HG03097 (cell line): ENCODE measurements around the gene CDADC1.

Experiments
- ATAC-seq: cut with Tn5 transposase; IDR thresholded peaks from one replicate; pipeline ENCODE4 v1.9.1; 2021; ENCODE audit not compliant: unreplicated experiment, low FRiP score

The CDADC1 gene

GRCh38 chr13:49235856-49236431, 11.8 kb upstream of the CDADC1 start:
- ATAC-seq, result no peak

GRCh38 chr13:49238621-49239020, 9.1 kb upstream of the CDADC1 start:
- no peak for ATAC-seq

GRCh38 chr13:49240017-49240416, 7.7 kb upstream of the CDADC1 start:
- no peak for ATAC-seq

GRCh38 chr13:49241296-49241695, 6.4 kb upstream of the CDADC1 start:
- no peak for ATAC-seq

- no peak for ATAC-seq
Measured at GRCh38 chr13:49245101-49245500, 2.6 kb upstream of the CDADC1 start.

- no peak for ATAC-seq
Measured at GRCh38 chr13:49246850-49247642, 679 bp upstream of the CDADC1 start.

- no peak for ATAC-seq
Measured at GRCh38 chr13:49248622-49249002, 887 bp downstream of the CDADC1 start.

GRCh38 chr13:49251326-49251725, 3.6 kb downstream of the CDADC1 start:
- ATAC-seq, result no peak

- no peak for ATAC-seq
Measured at GRCh38 chr13:49253310-49253709, 5.6 kb downstream of the CDADC1 start.

GRCh38 chr13:49254007-49254406, 6.3 kb downstream of the CDADC1 start:
- no peak for ATAC-seq

GRCh38 chr13:49256841-49257240, 9.1 kb downstream of the CDADC1 start:
- no peak for ATAC-seq

- no peak for ATAC-seq
Measured at GRCh38 chr13:49258089-49258796, 10.5 kb downstream of the CDADC1 start.

- no peak for ATAC-seq
Measured at GRCh38 chr13:49259586-49259985, 11.9 kb downstream of the CDADC1 start.

GRCh38 chr13:49262634-49263033, 14.9 kb downstream of the CDADC1 start:
- no peak for ATAC-seq

GRCh38 chr13:49265822-49266221, 18.1 kb downstream of the CDADC1 start:
- no peak for ATAC-seq

GRCh38 chr13:49271264-49271663, 23.5 kb downstream of the CDADC1 start:
- ATAC-seq, result no peak

GRCh38 chr13:49272296-49272695, 24.6 kb downstream of the CDADC1 start:
- ATAC-seq, result no peak

- no peak for ATAC-seq
Measured at GRCh38 chr13:49278211-49278610, 30.5 kb downstream of the CDADC1 start.

GRCh38 chr13:49279112-49279511, 31.4 kb downstream of the CDADC1 start:
- ATAC-seq, result no peak

GRCh38 chr13:49279885-49280284, 32.2 kb downstream of the CDADC1 start:
- ATAC-seq, result no peak

- no peak for ATAC-seq
Measured at GRCh38 chr13:49287995-49288394, 40.3 kb downstream of the CDADC1 start.

- no peak for ATAC-seq
Measured at GRCh38 chr13:49288458-49288857, 40.7 kb downstream of the CDADC1 start.
